HG03135 (cell line): ENCODE measurements around the gene UNC79.
"Not testable (repeated sequence)": the region's sequence is repeated elsewhere in the genome, so short reads cannot be mapped to it uniquely, and the experiment has no call there.

Experiments used
- ATAC-seq: cut with Tn5 transposase; IDR thresholded peaks from one replicate; pipeline ENCODE4 v1.9.1; 2021; ENCODE audit warnings: mild to moderate bottlenecking, moderate library complexity; ENCODE audit not compliant: unreplicated experiment

UNC79 gene

DNA sequence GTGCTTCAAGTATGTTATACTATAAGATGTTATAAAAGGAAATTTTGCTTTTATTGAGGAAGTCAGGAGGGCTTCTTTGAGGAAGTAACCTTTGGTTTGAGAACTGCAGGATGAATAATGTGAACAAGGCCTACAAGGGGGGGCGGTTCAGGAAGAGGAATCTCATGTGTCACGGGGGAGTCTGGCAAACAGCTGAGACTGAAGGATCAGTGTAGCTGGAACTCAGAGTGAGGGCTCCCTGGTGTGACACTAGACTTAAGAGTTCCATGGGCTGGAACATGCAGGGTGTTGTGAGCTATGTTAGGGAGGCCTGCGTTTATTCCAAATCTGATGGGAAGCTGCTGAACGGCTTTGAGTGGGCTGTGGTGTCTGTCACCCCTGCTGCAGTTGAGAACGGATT is 62.3 kb downstream of the UNC79 start:
- ATAC-seq, result no peak

DNA sequence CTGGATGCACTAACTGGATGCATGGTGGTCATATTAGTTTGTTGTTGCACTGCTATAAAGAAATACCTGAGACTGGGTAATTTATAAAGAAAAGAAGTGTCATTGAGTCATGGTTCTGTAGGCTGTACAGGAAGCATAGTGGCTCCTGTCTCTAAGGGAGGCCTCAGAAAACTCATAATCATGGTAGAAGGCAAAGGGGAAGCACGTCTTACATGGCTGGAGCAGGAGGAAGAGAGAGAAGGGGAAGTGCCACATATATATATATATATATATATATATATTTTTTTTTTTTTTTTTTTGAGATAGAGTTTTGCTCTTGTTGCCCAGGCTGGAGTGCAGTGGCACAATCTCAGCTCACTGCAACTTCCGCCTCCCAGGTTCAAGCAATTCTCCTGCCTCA is 62.9 kb downstream of the UNC79 start:
- not testable (repeated sequence) for ATAC-seq

DNA sequence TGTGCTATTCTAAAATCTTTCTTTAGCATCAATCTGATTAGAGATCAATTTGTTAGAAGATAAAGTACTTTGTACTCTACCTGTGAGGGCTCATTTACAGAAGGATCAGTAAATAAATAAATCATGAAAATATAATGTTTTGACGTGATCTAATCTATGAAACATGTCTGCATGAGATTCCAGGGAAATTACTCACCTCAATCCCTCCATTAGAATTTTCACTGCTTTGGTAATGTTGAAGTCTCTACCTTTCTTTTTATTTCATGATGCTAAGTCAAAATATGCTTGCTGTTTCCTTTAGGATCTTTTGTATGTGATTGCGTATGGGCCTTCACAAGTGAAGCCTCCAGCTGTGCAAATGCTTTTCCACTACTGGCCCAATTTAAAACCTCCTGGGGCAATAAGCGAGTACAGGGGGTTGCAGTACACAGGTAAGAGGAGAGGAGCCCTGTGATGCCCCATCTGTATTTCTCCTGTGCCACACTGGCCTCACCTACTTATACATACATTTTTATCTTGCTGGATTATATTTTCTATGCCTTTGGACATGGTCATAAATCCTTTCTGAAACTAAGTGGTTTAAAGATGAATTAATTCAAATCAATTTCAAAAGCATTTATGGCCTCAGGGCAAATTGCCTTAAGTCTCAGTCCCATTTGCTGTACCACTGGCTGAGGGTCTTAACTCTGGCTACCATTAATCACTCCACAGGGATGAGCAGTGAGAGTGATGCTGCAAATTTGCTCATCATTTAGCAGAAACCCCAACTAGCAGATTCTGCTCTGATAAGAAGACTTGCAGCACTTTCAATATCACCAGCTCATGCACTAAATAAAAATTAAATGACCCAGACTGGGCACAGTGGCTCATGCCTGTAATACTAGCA is 66.4 kb downstream of the UNC79 start:
- ATAC-seq, result no peak

DNA sequence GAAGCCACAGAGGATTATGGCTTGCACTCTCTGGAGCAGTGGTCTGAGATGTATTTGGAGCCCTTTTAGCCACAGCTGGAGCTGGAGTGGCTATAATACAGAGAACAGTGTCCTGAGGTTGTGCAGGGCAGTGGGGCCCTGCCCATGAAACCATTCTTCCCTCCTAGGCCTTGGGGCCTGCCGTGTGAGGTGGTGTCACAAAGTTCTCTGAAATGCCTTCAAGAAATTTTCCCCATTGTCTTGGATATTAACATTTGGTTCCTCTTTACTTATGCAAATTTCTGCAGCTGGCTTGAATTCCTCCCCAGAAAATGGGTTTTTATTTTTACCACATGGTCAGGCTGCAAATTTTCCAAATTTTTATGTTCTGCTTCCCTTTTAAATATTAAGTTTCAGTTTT is 79.3 kb downstream of the UNC79 start:
- ATAC-seq, result no peak

DNA sequence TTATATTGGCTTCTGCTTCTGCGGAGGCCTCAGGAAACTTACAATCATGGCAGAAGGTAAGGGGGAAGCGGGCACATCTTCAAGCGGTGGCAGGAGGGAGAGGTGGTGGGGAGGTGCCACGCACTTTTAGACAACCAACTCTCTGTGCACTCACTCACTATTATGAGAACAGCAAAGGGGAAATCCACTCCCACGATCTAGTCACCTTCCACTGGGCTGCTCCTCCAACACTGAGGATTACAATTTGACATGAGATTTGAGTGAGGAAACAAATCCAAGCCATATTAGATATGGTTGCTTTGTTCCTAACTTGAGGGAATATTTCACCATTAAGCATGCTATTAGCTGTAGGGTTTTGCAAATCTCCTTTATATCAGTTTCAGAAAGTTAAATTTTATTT is 80.3 kb downstream of the UNC79 start:
- no peak for ATAC-seq

DNA sequence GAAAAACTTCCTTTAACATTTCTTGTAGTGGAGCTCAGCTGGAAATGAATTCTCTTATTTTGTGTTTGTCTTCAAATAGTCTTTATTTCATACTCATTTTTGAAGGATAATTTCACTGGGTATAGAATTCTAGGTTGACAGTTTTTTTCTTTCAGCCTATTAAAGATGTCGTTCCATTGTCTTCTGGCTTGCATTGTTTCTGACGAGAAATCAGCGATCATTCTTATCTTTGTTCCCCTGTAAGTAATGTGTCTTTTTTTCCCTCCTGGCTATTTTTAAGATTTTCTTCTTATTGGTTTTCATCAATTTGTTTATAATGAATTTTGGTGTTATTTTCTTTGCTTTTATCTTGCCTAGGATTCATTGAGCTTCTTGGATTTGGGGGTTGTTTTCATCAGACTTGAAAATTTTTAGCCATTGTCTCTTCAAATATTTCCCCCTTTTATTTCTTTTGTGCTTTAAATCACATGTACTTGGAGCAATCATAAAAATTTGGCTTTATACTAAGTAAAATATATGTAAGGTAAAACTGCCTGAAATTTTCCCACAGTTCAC is 89.4 kb downstream of the UNC79 start:
- no peak for ATAC-seq

DNA sequence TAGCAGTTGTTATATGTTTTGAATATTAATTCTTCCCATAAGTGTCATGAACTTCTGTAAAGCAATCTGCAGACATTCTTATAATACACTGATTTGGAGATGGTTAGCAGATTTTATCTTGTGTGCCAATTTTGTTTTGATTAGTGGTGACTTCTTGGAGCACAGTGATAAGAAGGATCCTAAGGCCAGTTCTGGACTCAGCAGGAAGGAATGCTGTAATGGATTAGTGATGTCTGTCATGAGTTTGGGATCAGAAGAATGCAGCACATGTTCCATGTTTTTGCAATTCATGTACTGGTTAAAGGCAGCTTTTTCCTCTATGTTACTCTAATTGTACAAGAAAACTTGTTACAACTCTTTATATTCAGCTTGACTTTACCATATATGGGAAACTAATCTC is 91.5 kb downstream of the UNC79 start:
- ATAC-seq, result no peak

DNA sequence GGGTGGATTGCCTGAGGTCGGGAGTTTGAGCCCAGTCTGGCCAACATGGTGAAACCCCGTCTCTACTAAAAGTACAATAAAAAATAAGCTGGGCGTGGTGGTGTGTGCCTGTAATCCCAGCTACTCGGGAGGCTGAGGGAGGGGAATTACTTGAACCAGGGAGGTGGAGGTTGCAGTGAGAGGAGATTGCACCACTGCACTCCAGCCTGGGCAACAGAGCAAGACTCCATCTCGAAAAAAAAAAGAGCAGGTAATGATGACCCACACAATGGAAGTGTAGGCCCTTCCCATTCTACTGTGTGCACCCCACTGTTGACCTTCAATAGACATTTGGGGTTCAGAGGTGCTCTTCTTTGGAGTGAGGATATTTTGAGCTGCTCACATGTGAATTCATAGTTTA is 94.5 kb downstream of the UNC79 start:
- ATAC-seq, result not testable (repeated sequence)

DNA sequence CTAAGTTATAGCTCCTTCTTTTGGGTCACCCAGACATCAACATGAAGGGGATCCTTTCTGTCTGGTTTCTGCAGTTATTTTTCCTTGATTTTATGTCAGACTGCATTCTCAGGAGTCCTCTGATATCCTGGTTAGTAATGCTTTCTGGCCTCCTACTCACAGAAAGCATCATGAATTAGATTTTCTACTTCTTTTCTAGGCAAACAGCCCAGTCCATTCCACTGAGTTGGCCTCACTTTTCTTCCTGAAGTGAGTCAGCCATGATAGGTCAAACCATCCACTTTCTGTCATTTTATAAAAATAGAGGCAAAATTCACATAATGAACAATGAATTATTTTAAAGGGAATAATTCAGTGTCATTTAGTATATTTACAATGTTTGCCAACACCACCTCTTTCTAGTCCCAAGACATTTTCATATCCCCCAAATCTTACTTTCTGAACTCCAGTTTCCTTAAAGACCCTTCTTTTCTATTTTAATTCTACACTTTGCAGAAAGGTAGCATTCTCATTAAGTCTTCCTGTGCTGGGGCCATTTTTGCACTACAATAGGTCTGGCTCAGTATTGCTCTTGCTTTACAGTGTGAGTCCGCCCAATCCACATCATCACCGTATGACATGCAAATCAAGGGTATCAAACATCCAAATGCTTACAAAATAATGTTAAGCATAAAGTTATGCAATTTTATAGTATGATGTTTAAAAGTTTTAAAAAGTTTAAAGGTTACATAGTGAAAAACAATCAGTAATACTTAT is 95.1 kb downstream of the UNC79 start:
- ATAC-seq, result no peak

DNA sequence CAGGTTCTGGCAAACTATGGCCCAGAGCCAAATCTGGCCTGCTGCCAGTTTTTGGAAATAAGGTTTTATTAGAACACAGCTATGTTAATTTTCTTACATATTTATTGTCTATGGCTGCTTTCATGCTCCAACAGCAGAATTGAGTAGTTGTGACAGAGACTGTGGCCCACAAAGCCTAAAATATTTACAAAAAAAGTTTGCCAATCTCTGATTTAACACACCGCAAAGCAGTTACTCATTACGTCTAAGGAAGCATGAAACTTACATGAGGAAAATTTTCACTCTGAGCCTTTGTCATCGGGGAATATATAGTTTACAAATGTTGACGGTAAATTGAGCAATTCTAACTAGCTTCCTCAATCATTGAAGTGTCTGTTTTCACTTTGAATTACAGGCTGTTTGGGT is 96.5 kb downstream of the UNC79 start:
- ATAC-seq, result no peak

DNA sequence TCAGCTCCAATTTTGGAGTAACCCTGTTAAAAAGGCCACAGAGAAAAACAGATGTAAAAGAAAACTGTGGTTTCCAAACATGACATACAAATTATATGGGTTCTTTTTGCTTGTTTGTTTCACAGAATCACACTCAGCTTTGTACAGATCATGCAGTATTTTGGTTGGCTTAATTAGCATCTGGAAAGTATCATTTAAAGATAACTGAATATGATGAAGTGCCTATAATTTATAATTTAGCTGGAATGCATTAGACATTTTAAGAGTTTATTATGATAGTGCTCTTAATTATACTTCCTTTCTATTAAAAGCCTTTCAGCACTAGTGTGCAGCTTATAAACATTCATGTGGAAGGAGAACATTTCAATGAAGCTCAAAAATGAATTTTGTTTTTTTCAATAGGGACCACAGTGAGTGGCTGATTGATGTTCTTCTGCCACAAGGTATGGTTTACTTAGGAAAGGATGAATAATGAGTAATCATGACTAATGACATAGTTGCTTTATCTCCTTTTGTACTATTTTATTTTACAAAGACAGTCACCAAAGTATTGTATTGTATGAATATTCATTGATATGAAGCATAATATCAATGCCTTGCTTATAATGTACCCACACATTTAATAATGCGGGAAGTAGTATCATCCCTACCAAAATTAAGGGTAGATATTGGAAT is 98.3 kb downstream of the UNC79 start:
- no peak for ATAC-seq

DNA sequence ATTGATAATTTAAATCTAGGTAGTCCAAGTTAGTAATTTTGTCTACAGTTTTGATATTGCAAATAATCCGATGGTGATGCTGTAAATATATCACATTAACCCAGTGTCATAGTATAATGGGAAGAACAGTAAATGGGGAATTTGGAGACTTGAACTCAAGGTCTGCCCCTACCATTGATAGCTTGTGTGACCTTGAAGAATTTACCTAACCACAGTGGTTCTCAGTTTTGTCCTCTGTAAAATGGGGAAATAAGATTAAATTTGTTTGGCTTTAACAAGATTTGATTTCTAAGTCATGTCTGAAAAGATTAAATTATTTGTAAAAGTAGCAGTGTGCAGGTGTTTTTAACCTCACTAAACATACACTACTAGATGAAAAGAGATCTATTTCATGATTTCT is 100.9 kb downstream of the UNC79 start:
- ATAC-seq, result no peak

DNA sequence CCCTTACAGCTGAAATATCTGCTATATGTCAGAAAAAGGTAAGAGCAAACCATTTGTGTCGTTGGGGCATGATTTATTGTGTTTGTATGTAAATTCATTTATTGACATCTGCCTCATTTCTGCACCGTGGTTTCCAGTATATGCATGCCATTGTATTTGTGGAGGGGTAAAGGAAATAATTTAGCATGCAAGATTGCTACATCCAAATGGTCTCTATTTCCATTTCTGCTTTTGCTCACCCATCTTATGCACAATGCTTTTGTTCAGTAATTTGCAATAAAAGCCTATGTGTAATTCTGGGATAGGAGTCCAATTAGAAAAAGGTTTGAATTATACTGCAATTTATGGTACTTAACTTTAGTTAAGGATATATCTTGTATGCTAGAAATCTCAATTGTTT is 101.8 kb downstream of the UNC79 start:
- ATAC-seq, result no peak

DNA sequence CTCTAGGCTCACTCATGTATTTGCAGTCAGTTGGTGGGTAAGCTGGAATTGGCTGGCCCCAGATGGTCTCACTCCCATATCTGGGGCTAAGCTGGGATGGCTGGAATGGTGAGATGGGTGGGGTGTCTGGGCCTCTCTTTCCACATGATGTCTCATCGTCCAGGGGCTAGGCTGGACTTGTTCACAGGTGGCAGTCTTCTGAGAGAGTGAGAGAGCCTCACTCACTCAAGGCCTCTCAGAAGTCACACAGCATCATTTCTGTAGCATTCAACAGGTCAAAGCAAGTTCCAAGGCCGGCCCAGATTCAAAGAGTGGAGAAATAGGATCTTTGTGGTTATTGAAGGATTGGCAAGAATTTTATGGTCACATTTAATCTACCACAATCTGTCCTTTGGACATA is 102.7 kb downstream of the UNC79 start:
- ATAC-seq, result peak; percentile 28

DNA sequence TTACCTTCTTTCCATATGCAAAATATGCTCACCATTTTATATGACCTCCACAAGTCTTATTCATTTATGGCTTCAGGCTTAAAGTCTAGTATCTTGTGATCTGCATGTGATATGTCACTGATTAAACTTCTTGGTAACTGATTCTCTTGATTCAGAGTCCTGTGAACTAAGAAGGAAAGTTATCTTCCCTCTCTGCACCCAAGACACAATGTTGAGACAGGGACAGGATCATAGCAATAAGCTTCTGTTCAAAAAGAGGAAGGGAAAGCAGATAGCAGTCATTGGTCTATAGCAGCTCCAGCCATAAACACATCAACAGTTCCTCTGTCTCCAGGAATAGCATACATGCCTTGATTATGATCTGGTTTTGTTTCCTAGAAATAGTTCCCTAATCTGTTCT is 103.1 kb downstream of the UNC79 start:
- ATAC-seq, result peak; percentile 78

DNA sequence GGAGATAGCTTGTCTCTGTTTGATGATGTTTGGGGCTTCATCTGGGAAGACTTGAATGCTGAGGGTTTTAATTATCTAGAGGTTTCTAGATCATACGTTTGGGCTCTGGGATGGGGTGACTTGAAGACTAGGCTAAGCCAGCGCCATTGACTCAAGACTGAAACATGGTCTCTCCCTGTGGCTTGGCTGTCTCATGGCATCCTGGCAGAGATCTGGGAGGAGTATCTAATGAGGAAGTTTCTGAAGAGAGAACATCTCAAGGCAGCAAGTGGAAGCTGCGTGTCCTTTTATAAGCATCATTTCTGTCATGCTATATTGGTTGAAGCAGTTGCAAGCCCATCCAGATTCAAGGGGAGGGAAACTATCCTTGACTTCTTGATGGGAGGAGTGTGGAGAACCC is 104.8 kb downstream of the UNC79 start:
- ATAC-seq, result no peak

DNA sequence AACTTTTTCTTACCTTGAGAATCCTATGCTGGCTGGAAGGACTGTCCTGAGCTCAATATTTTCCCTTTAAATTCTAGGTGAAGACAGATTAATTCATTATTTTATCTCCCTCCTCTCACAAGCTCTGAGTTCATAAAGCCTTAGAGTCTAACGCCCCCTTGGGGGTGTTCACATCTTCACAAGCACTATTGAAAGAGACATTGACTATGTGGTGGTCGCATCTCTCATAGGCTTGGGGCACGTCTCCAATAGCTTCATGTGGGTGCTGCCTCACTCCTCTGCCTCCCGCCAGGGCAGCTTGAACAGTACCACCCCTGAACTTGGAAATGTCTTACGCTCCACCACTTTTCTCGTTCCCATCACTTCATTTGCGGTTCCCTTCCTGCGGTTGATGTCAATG is 106.2 kb downstream of the UNC79 start:
- no peak for ATAC-seq

DNA sequence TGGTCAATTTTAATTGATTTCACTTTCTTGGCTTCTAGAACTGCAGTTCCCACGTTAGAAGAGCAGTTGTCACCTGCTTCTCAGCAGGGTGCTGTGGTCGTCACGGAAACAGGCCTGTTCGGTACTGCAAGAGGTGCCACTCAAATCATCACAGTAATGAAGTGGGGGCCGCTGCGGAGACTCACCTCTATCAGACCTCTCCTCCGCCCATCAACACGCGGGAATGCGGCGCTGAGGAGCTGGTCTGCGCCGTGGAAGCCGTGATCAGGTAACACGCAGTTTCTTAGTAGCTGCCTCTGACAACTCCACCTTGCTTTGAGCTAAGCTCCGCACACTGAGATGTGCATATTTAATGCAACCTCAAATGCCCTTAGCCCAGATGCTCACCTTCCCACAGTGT is 107.2 kb downstream of the UNC79 start:
- no peak for ATAC-seq

DNA sequence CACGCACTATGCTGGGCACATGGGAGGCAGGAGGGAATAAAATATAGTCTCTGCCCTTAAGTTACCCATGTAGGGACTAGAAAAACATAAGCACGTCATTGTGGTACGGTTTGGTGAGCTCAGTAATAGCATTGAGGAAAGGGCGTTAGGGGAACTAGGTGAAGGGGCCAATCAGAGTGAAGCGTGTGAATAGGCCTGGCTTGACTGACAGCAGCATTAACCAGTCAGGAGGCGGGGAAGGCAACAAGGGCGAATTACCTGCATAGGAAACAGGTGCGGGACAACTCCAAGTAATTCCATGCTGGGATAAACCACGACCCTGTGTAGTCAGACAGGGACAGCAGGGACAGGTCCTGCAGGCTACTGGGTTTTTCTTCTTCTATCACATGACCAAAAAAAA is 107.7 kb downstream of the UNC79 start:
- ATAC-seq, result no peak

DNA sequence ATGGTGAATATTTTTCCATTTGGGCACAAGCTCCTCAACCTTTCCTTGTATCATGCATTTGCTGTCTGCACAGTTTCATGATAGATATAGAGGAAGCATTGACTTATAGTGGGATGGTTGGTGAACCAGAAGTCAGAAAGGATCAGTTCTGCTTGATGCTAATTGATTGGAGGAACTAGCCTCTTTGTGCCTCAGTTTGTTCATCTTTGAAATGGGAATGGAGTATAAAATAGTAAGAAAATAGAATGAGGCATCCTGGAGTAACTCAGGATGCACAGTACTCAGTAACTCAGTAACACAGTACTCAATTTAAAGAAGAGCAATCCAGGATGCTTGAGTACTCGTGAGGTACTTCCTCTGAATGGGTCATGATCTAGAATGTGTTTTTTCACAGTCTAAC is 109.5 kb downstream of the UNC79 start:
- no peak for ATAC-seq

DNA sequence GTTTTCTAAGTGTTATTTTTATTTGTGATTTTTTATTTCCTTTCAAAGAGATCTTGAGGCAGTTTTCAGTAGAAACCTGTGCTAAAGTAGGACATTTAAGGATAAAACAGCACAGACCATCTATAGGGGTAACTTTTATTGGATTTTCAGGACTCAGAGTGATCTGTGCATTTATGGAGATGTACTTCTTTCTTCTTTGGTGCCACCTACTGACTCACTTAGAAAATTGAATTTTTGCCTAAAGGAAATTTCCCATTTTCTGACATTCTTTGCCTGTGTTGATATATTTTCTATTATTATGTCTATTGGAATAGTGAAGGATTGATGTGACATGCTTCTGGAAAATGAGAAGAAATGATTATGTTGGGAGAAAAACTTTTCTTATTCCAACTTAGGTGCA is 113.0 kb downstream of the UNC79 start:
- no peak for ATAC-seq
